Heart right ventricle (tissue), 16 donors: ENCODE measurements around the gene GPR3. TPM values are rescaled to one million over a fixed set of nuclear protein-coding genes. Genes with fewer than 3 reads are reported as not detected.

Experiments
- ATAC-seq, 8 donors: fragments of 200-7000 bp; cut with Tn5 transposase; one replicate each; pipeline ENCODE4 v1.9.1; 2020; ENCODE audit warnings: mild to moderate bottlenecking in 8 of 8, moderate library complexity in 8 of 8, moderate number of reproducible peaks in 1 of 8
- DNase-seq, 2 donors: peaks; one replicate each; pipeline ENCODE4 v3.0.0-alpha.2; 2020
- H3K27ac ChIP-seq, 10 donors: fragments of 200-600 bp; sonication (generic) in 2 of 10; one replicate each; pipeline versions ENCODE4 v1.5.0 to v1.8.0; 2020 to 2022; ENCODE audit warnings: mild to moderate bottlenecking in 3 of 10
- H3K27me3 ChIP-seq, 7 donors: fragments of 200-600 bp; one replicate each; pipeline ENCODE4 v1.8.0; 2021 to 2022; ENCODE audit warnings: mild to moderate bottlenecking in 2 of 7
- H3K36me3 ChIP-seq, 9 donors: fragments of 200-600 bp; sonication (generic) in 1 of 9; one replicate each; pipeline versions ENCODE4 v1.5.0 to v1.8.0; 2020 to 2022; ENCODE audit warnings: mild to moderate bottlenecking in 2 of 9
- H3K4me1 ChIP-seq, 9 donors: fragments of 200-600 bp; sonication (generic) in 1 of 9; one replicate each; pipeline versions ENCODE4 v1.5.0 to v1.8.0; 2020 to 2022; ENCODE audit warnings: mild to moderate bottlenecking in 4 of 9
- H3K4me3 ChIP-seq, 10 donors: fragments of 200-600 bp; sonication (generic) in 2 of 10; one replicate each; pipeline versions ENCODE4 v1.5.0 to v1.8.0; 2020 to 2022; ENCODE audit warnings: mild to moderate bottlenecking in 7 of 10, moderate library complexity in 2 of 10
- H3K9me3 ChIP-seq, 11 donors: fragments of 200-600 bp in 10 of 11; sonication (generic) in 2 of 11; one replicate each; pipeline versions ENCODE4 v1.5.0 to v1.8.0; 2013 to 2022; ENCODE audit warnings: mild to moderate bottlenecking in 2 of 11, control low read depth in 1 of 11, moderate library complexity in 1 of 11
- WGBS, 2 donors: extraction: QIAGEN DNeasy Blood & Tissue Kit; methylation state at CpG; one replicate each; pipeline ENCODE4 v1.1.7; 2013; ENCODE audit warnings: inconsistent platforms in 1 of 2; 5-methylcytosine and 5-hydroxymethylcytosine counted together
- intact Hi-C, 10 donors: fragments of 100-400 bp; cut with DNase I; formaldehyde crosslinking; loops; one replicate each; pipeline versions ENCODE4 v1.11.1 to v1.14.2; 2022
- polyA plus RNA-seq, 2 donors: library from polyadenylated mRNA; stranded (reverse); fragments of 200-250 nt; gene quantifications; one replicate each; pipeline ENCODE4 v1.2.3, GENCODE V29; 2013
- total RNA-seq, 10 donors: library from RNA; stranded (reverse); fragmentation: NEBNext Ultra II Directional in 3 of 10; extraction: Animal tissue kit (Norgen Biotek cat#: 25700) in 3 of 10; gene quantifications; one replicate each; pipeline versions ENCODE4 v1.2.1 to v1.2.4, GENCODE V29; 2021 to 2023
- TF ChIP-seq, protein P1 (sequence below), 9 donors: fragments of 200-600 bp; sonication (generic) in 2 of 9; IDR thresholded peaks; one replicate each; pipeline versions ENCODE4 v1.5.0 to v1.8.0; 2021 to 2022; ENCODE audit warnings: antibody characterized with exemption in 9 of 9, mild to moderate bottlenecking in 5 of 9, moderate library complexity in 1 of 9
- donor health status: Arrhythmogenic right ventricular cardiomyopathy.
- donor health status: ischemic (EF 13 %, LVEDD 7.1; RV severe dilation, severe dysfunction).
- donor health status: healthy with polysubstance abuse.
- donor health status: DM: no; HTN: yes; CAD: no.
- donor health status: DM: no; HTN: no; CAD: no.
- donor health status: ischemic (EF 25% LVEDD 6.9; RV normal size, moderate dysfunction).
- donor health status: ischemic (EF 25% LVEDD 5.7; RV mildly dilated, moderate dysfunction).
- donor health status: healthy.
- donor health status: DM: yes; HTN: yes; CAD: no.
- donor health status: Ischemic cardiomyopathy.
- donor health status: ischemic (EF 35%, LVEDD 5.7; RV mildly dilated, moderate dysfunction).
- donor health status: nonischemic (EF 11% LVEDD 7.7; RV severe dilation, severe dysfunction).
- donor health status: DM: yes; HTN: yes; CAD: no.
- donor health status: PGD.
- donor health status: ischemic (EF 29% LVEDD 5.4; RV normal size, mild dysfunction).
- donor health status: nonischemic (EF 23%, LVEDD 6.1; RV moderate dilation, normal function).

The GPR3 gene
- total and polyA plus RNA-seq, 12 donors = 0.27 to 3.4 (median 0.42) TPM; not detected in 1

DNA sequence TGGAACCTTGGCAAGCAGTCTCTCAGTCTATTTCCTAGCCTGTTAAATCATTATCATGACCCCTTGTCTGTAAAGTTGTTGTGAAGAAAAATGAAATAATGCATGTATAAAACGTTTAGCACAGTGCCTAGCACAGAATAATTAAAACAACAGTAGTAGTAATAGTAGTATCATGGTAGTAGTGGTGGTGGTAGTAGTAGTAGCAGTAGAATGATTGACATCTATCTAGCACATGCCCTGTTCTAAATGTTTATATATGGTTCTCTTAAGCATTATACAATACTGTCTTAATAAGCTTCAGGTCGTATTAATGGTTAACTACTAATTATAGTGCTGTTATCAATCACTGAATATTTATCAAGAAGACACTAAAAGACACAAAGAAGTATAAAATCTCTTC lies 46.7 kb downstream of the GPR3 start:
- TF ChIP-seq, protein P1, sequence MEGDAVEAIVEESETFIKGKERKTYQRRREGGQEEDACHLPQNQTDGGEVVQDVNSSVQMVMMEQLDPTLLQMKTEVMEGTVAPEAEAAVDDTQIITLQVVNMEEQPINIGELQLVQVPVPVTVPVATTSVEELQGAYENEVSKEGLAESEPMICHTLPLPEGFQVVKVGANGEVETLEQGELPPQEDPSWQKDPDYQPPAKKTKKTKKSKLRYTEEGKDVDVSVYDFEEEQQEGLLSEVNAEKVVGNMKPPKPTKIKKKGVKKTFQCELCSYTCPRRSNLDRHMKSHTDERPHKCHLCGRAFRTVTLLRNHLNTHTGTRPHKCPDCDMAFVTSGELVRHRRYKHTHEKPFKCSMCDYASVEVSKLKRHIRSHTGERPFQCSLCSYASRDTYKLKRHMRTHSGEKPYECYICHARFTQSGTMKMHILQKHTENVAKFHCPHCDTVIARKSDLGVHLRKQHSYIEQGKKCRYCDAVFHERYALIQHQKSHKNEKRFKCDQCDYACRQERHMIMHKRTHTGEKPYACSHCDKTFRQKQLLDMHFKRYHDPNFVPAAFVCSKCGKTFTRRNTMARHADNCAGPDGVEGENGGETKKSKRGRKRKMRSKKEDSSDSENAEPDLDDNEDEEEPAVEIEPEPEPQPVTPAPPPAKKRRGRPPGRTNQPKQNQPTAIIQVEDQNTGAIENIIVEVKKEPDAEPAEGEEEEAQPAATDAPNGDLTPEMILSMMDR (IDR thresholded peaks at IDR 0.05) = no peak
- Histone ChIP-seq H3K9me3 (no peaks in the 10 kb centered on the region), H3K27ac (peak overlapping the region in 4 of 10 donors; percentile 35 to 86 (median 79)), H3K27me3 (no peaks in the 10 kb centered on the region), H3K4me3 (no peak overlapping the region), H3K4me1 (peaks cover 24 to 77% (median 58%) of the 10 kb centered on the region in 9 donors), H3K36me3 (peaks cover 0 to 28% (median 0%) of the 10 kb centered on the region in 9 donors)
- no peak for DNase-seq
- intact Hi-C loops = loop anchor here in 3 of 10 donors (5.0 kb wide), 2 partner anchors 38 to 48 kb away; no protein-coding TSS in a partner anchor
- WGBS, 2 donors = 43 to 49% methylated on average over 2 of the region's 2 CpGs
- no peak for ATAC-seq

DNA sequence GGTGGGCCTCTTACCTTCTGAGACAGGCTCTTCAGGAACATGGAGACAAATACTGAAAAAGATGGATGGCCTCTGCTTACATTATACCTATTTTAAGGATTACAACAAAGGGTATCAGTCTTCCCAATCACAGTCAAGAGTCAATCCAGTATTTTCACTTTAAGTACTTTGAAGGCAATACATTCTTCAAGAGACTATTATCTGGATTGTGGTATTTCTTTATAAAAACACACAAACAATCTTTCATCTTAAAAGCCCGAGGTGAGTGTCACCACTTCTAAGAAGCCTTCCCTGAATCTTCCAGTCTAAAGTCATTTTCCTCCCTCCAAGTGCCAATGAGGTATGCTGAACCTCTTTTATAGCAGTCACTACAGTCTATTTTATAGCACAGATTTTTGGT lies 52.2 kb downstream of the GPR3 start:
- H3K9me3 ChIP-seq = no peaks in the 10 kb centered on the region
- WGBS, 2 donors = 54 to 66% methylated on average over 1 of the region's 1 CpG
- H3K4me3 ChIP-seq = no peak overlapping the region
- peaks cover 0 to 57% (median 0%) of the 10 kb centered on the region in 9 donors for H3K36me3 ChIP-seq
- TF ChIP-seq, protein P1 (IDR thresholded peaks at IDR 0.05) = no peak
- intact Hi-C loops = loop anchor here in 1 of 10 donors (5.0 kb wide), 1 partner anchor 38 kb away; no protein-coding TSS in a partner anchor
- no peaks in the 10 kb centered on the region for H3K27me3 ChIP-seq
- H3K27ac ChIP-seq = peak overlapping the region in 1 of 10 donors; percentile 0
- ATAC-seq = no peak
- H3K4me1 ChIP-seq = peaks cover 0 to 77% (median 50%) of the 10 kb centered on the region in 9 donors
- DNase-seq = no peak

Other genes with a start within 250 kb of the GPR3 start
- gene SLC9A1, start 237.5 kb upstream of the GPR3 start, total RNA-seq = 10 to 100 TPM in 9 of 10 donors, 1 to 10 TPM in 1; 9.4 to 34.4 (median 22.1) TPM
- gene SLC9A1, start 237.5 kb upstream of the GPR3 start, polyA plus RNA-seq = 10 to 100 TPM; 11.3 TPM
- gene WDTC1, start 158.0 kb upstream of the GPR3 start, total RNA-seq = 10 to 100 TPM; 56.1 to 74.3 (median 63.9) TPM
- gene WDTC1, start 158.0 kb upstream of the GPR3 start, polyA plus RNA-seq = 10 to 100 TPM; 14.4 to 26.4 TPM
- 10 to 100 TPM; 24.1 to 32.8 (median 26.4) TPM for gene TMEM222, start 70.5 kb upstream of the GPR3 start, total RNA-seq
- 10 to 100 TPM; 32.2 to 47.2 TPM for gene TMEM222, start 70.5 kb upstream of the GPR3 start, polyA plus RNA-seq
- 1 to 10 TPM in 2 of 10 donors, under 1 TPM in 8; 0.30 to 4.3 (median 0.68) TPM for gene SYTL1, start 50.6 kb upstream of the GPR3 start, total RNA-seq
- gene SYTL1, start 50.6 kb upstream of the GPR3 start, polyA plus RNA-seq = 1 to 10 TPM in 1 of 2 donors, under 1 TPM in 1; 0.46 to 2.5 TPM
- gene MAP3K6, start 25.7 kb upstream of the GPR3 start, total RNA-seq = 10 to 100 TPM; 18.6 to 71.1 (median 27.1) TPM
- 100 to 1,000 TPM in 1 of 2 donors, 10 to 100 TPM in 1; 58.5 to 179 TPM for gene MAP3K6, start 25.7 kb upstream of the GPR3 start, polyA plus RNA-seq
- gene FCN3, start 17.8 kb upstream of the GPR3 start, total RNA-seq = 100 to 1,000 TPM in 1 of 10 donors, 10 to 100 TPM in 3, 1 to 10 TPM in 6; 1.6 to 161 (median 4.2) TPM
- gene FCN3, start 17.8 kb upstream of the GPR3 start, polyA plus RNA-seq = 100 to 1,000 TPM; 124 to 210 TPM
- not detected for gene CD164L2, start 9.3 kb upstream of the GPR3 start, total RNA-seq
- gene CD164L2, start 9.3 kb upstream of the GPR3 start, polyA plus RNA-seq = not detected
- gene WASF2, start 97.5 kb downstream of the GPR3 start, total RNA-seq = 10 to 100 TPM; 41.2 to 75.4 (median 52.0) TPM
- 10 to 100 TPM; 19.6 to 24.8 TPM for gene WASF2, start 97.5 kb downstream of the GPR3 start, polyA plus RNA-seq
- gene AHDC1, start 211.5 kb downstream of the GPR3 start, total RNA-seq = 10 to 100 TPM; 32.2 to 53.1 (median 42.9) TPM
- gene AHDC1, start 211.5 kb downstream of the GPR3 start, polyA plus RNA-seq = 10 to 100 TPM; 17.0 to 33.7 TPM
- gene FGR, start 242.6 kb downstream of the GPR3 start, total RNA-seq = 10 to 100 TPM in 1 of 10 donors, 1 to 10 TPM in 9; 1.4 to 11.0 (median 2.4) TPM
- 1 to 10 TPM; 4.8 to 6.9 TPM for gene FGR, start 242.6 kb downstream of the GPR3 start, polyA plus RNA-seq